AG10803 (cell line): Measurements from ENCODE around the gene SCN4B.

Experiments used
- DNase-seq: peaks from one replicate; pipeline ENCODE4 v3.0.0; 2010; ENCODE audit warnings: low read depth
- H3K4me3 ChIP-seq: 2 replicates; pipeline ENCODE4 v1.5.1; 2011; ENCODE audit warnings: mild to moderate bottlenecking, low read length, control low read depth
- TF ChIP-seq, protein P1 (sequence below): conservative IDR thresholded peaks from 2 replicates; pipeline ENCODE4 v1.5.1; 2011; ENCODE audit warnings: mild to moderate bottlenecking, low read length, control low read depth, inconsistent platforms

Gene SCN4B, protein sequence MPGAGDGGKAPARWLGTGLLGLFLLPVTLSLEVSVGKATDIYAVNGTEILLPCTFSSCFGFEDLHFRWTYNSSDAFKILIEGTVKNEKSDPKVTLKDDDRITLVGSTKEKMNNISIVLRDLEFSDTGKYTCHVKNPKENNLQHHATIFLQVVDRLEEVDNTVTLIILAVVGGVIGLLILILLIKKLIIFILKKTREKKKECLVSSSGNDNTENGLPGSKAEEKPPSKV

DNA sequence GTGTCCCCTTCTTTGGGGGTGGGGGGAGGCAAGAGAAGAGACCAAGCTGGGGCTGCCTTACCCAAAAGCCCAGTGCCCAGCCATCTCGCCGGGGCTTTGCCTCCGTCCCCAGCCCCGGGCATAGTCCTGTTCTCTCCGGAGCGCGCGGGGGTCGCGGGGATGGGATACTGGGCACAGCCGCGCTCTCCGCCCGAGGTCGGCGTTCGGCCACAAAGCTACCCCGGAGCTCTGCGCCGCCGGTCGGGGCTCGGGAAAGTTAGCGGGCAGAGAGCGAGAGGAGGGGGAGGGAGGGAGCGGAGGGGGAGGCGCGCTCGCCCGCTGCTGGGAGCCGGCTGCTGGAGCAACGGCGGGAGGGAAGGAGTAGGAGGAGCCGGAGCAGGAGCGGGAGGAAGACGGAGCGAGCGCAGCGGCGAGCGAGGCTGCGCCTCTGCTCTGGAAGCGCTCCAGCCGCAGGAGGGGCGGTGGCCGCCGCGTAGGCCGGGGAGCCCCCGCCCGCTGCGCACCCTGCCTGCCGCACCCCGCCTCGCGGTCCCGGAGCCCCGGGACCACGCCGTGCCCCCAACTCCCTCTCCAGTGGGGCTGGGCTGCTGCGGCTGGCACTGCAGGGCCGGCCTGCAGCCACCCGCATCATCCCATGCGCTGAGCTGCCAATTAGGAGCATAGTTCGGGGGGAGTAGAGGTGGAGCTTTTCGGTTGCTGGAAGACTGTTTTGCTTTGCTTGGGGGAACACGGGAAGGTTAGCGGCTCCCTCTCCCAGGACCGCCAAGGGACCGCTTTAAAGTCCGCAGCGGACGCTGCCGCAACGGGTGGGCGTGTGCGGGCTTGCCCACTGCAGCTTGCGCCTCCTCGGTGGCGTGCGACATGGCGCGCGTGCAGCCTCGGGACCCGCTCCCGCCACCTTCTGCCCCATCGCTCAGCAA is at the start of gene SCN4B:
TSS of gene SCN4B (minus strand) at position 272 of the 920 bp plus-strand sequence. CDS start at position 122, 150 bp downstream.
- DNase-seq, result peak; percentile 22
- H3K4me3 ChIP-seq, result peak within 1 kb of the TSS; percentile 47
- TF ChIP-seq, protein P1, sequence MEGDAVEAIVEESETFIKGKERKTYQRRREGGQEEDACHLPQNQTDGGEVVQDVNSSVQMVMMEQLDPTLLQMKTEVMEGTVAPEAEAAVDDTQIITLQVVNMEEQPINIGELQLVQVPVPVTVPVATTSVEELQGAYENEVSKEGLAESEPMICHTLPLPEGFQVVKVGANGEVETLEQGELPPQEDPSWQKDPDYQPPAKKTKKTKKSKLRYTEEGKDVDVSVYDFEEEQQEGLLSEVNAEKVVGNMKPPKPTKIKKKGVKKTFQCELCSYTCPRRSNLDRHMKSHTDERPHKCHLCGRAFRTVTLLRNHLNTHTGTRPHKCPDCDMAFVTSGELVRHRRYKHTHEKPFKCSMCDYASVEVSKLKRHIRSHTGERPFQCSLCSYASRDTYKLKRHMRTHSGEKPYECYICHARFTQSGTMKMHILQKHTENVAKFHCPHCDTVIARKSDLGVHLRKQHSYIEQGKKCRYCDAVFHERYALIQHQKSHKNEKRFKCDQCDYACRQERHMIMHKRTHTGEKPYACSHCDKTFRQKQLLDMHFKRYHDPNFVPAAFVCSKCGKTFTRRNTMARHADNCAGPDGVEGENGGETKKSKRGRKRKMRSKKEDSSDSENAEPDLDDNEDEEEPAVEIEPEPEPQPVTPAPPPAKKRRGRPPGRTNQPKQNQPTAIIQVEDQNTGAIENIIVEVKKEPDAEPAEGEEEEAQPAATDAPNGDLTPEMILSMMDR, result no peak

GRCh38 chr11:118201966-118202365 is 49.3 kb upstream of the SCN4B start:
- no peak for DNase-seq
- TF ChIP-seq, protein P1, result no peak
- H3K4me3 ChIP-seq, result no peak overlapping the region

DNA sequence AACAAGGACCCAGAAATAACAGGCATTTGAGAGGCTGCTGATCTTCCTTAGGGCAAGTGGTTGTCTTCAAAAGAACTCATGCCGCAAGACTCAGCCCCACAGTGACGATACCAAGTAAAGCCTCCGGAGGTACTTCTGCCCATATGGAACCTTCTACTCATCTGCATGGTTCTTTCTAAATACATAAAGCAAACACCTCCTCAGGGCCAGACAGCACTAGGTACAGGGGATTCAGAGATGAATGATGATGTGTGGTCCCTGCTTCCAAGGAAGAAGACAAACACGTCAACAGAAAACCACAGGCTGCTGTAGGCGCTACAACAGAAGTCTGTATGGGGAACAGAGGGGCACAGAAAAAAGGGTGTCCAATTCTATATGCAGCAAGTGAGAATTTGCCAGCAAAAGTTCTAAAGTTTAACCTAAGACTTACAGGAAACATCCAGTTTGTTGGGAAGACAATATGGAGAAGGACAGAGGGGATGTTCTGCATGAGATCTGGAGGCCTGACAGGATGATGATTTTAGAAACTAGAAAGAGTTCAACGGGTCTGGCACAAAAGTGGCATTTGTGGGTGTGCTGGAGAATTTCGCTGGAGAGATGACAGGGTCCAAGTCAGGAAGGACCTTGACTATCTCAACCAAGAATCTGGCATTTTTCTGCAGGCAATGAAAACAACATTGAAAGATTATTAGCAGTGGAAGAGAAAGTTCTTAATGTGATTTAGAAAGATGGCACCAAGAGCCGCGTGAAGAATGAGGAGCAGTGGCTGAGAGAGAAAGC is 48.5 kb upstream of the SCN4B start:
- TF ChIP-seq, protein P1, result no peak
- no peak overlapping the region for H3K4me3 ChIP-seq
- no peak for DNase-seq

- TF ChIP-seq, protein P1, result no peak
- DNase-seq, result no peak
Measured at GRCh38 chr11:118200497-118200896, 47.9 kb upstream of the SCN4B start.

DNA sequence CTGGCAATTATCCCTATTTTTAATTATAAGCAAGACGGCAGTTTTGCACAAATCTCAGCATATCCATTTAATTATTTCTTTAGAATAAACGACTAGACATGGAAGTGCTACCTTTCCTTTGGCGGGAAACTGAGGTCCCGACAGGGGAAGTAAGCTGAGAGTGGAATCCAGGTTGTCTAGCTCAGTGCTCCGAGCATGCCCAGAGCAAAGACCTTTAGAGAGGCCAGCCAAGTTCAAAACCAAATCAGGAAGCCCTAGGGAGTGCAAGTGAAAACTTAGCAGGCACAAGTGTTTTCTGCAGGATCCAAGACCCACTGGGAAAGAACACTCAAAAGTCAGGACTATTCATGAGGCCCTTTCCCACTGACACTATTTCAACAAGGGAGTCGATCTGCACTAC is 46.5 kb upstream of the SCN4B start:
- DNase-seq, result no peak
- TF ChIP-seq, protein P1, result no peak
- no peak overlapping the region for H3K4me3 ChIP-seq

More at GRCh38 chr11:118200497-118200896, 47.9 kb upstream of the SCN4B start:
- H3K4me3 ChIP-seq, result no peak overlapping the region

GRCh38 chr11:118198370-118198769 is 45.7 kb upstream of the SCN4B start:
- TF ChIP-seq, protein P1, result peak; percentile 85
- no peak overlapping the region for H3K4me3 ChIP-seq
- DNase-seq, result peak; percentile 50
